Stimulated activated CD4-positive, alpha-beta T cell treated with anti-CD3 and anti-CD28 coated beads, Interleukin-12 subunit alpha, Interleukin-12 subunit beta, amount 100 ng/mL, for 4 hours (primary cell): ENCODE results near the gene CDH18.
"Not testable (repeated sequence)": the region's sequence is repeated elsewhere in the genome, so short reads cannot be mapped to it uniquely, and the experiment has no call there.

Source experiments
- DNase-seq: peaks from one replicate; pipeline ENCODE4 v3.0.0-alpha.2; 2020

The CDH18 gene

GRCh38 chr5:19855031-19855430 is 133.0 kb downstream of the CDH18 start:
- DNase-seq = no peak

- DNase-seq = no peak
Observed at GRCh38 chr5:19853616-19854240, 134.3 kb downstream of the CDH18 start.

- DNase-seq = no peak
Observed at GRCh38 chr5:19837536-19838174, 150.3 kb downstream of the CDH18 start.

GRCh38 chr5:19835442-19835841 is 152.6 kb downstream of the CDH18 start:
- DNase-seq = no peak

- DNase-seq = not testable (repeated sequence)
Observed at GRCh38 chr5:19812720-19813119, 175.3 kb downstream of the CDH18 start.

GRCh38 chr5:19806756-19807155 is 181.2 kb downstream of the CDH18 start:
- no peak for DNase-seq

GRCh38 chr5:19802686-19803085 is 185.3 kb downstream of the CDH18 start:
- no peak for DNase-seq

GRCh38 chr5:19795218-19795617 is 192.8 kb downstream of the CDH18 start:
- no peak for DNase-seq

GRCh38 chr5:19790829-19791466 is 197.1 kb downstream of the CDH18 start:
- no peak for DNase-seq

- DNase-seq = no peak
Observed at GRCh38 chr5:19782566-19782965, 205.4 kb downstream of the CDH18 start.

- DNase-seq = no peak
Observed at GRCh38 chr5:19777363-19777762, 210.6 kb downstream of the CDH18 start.

- DNase-seq = not testable (repeated sequence)
Observed at GRCh38 chr5:19776886-19777285, 211.1 kb downstream of the CDH18 start.

- no peak for DNase-seq
Observed at GRCh38 chr5:19771174-19771835, 216.7 kb downstream of the CDH18 start.

GRCh38 chr5:19770396-19770795 is 217.6 kb downstream of the CDH18 start:
- DNase-seq = no peak

GRCh38 chr5:19767987-19768386 is 220.0 kb downstream of the CDH18 start:
- DNase-seq = no peak

- no peak for DNase-seq
Observed at GRCh38 chr5:19753579-19753978, 234.4 kb downstream of the CDH18 start.

- DNase-seq = no peak
Observed at GRCh38 chr5:19751326-19751725, 236.7 kb downstream of the CDH18 start.

- DNase-seq = no peak
Observed at GRCh38 chr5:19745247-19745646, 242.8 kb downstream of the CDH18 start.

GRCh38 chr5:19739671-19740070 is 248.3 kb downstream of the CDH18 start:
- no peak for DNase-seq

GRCh38 chr5:19734776-19735175 is 253.2 kb downstream of the CDH18 start:
- no peak for DNase-seq

- DNase-seq = no peak
Observed at GRCh38 chr5:19733612-19734495, 254.1 kb downstream of the CDH18 start.

GRCh38 chr5:19728571-19728970 is 259.4 kb downstream of the CDH18 start:
- DNase-seq = no peak

GRCh38 chr5:19719109-19719508 is 268.9 kb downstream of the CDH18 start:
- no peak for DNase-seq
